Adrenal gland (tissue), 12 donors: ENCODE results near the gene LSAMP. TPM values are rescaled to one million over a fixed set of nuclear protein-coding genes. Genes with fewer than 3 reads are reported as not detected.

Experiments
- DNase-seq, 7 donors: peaks; one replicate each; pipeline ENCODE4 v3.0.0-alpha.2; 2019 to 2020
- H3K27ac ChIP-seq, 5 donors: fragments of 200-600 bp; sonication (generic) in 4 of 5; 1 replicate in 3 of 5; 2 replicates in 2 of 5; pipeline versions ENCODE4 v1.5.1 to v1.8.0; 2016 to 2020; ENCODE audit warnings: mild to moderate bottlenecking in 1 of 5
- H3K27me3 ChIP-seq: fragments of 200-600 bp; 2 replicates; pipeline ENCODE4 v1.8.0; 2021
- H3K36me3 ChIP-seq, 2 donors: fragments of 200-600 bp; replicated peaks in 1 of 2; 1 replicate in 1 of 2; 2 replicates in 1 of 2; pipeline versions ENCODE4 v1.5.1 to v1.8.0; 2018 to 2022
- H3K4me1 ChIP-seq, 2 donors: fragments of 200-600 bp; replicated peaks in 1 of 2; 1 replicate in 1 of 2; 2 replicates in 1 of 2; pipeline versions ENCODE4 v1.5.1 to v1.8.0; 2018 to 2021
- H3K4me3 ChIP-seq, 4 donors: fragments of 200-600 bp; sonication (generic) in 3 of 4; one replicate each; pipeline ENCODE4 v1.5.1; 2016 to 2018
- H3K9me3 ChIP-seq, 3 donors: fragments of 200-600 bp; sonication (generic) in 1 of 3; replicated peaks in 1 of 3; 1 replicate in 2 of 3; 2 replicates in 1 of 3; pipeline versions ENCODE4 v1.5.1 to v1.8.0; 2016 to 2021
- POLR2A ChIP-seq, 2 donors: fragments of 450-650 bp; IDR thresholded peaks; one replicate each; pipeline ENCODE4 v1.6.1; 2017; ENCODE audit warnings: antibody characterized with exemption in 2 of 2, mild to moderate bottlenecking in 2 of 2, moderate library complexity in 1 of 2
- WGBS, 4 donors: extraction: QIAGEN DNeasy Blood & Tissue Kit in 2 of 4; methylation state at CpG; one replicate each; pipeline versions ENCODE4 v1.1.5 to v1.1.7; 2013 to 2017; 5-methylcytosine and 5-hydroxymethylcytosine counted together
- intact Hi-C, 2 donors: fragments of 100-400 bp; cut with DNase I; formaldehyde crosslinking; loops; one replicate each; pipeline versions ENCODE4 v1.14.1 to v1.15.0; 2022 to 2023
- polyA plus RNA-seq, 3 donors: library from polyadenylated mRNA; stranded (reverse); fragments of 200-250 nt in 2 of 3; fragments of 350-450 nt in 1 of 3; fragmentation: Illumina TruSeq in 1 of 3; extraction: RNeasy Lipid Tissue Mini Kit (QIAGEN cat#74804) in 1 of 3; gene quantifications; one replicate each; pipeline ENCODE4 v1.2.3, GENCODE V29; 2013 to 2014
- total RNA-seq, 9 donors: library from RNA; depleted of rRNA in 4 of 9; stranded (reverse); fragments of >200 nt in 4 of 9; fragments of 120-200 nt in 1 of 9; fragmentation: NEBNext Ultra II Directional in 1 of 9; extraction: Animal tissue kit (Norgen Biotek cat#: 25700) in 1 of 9; gene quantifications; one replicate each; pipeline versions ENCODE4 v1.1.0 to v1.2.4, GENCODE V29; 2013 to 2023
- TF ChIP-seq, protein P1 (sequence below), 6 experiments: fragments of 450-650 bp in 4 of 6; fragments of 200-600 bp in 2 of 6; sonication (generic) in 1 of 6; IDR thresholded peaks; 1 replicate in 5 of 6; 2 replicates in 1 of 6; pipeline versions ENCODE4 v1.5.1 to v1.8.0; 2016 to 2021; ENCODE audit warnings: antibody characterized with exemption in 6 of 6, mild to moderate bottlenecking in 2 of 6, moderate library complexity in 1 of 6
- donor health status: healthy with polysubstance abuse.
- donor health status: Bipolar disorder and iron deficiency.
- donor health status: DM: yes; HTN: yes; CAD: no.
- donor health status: DM: no; HTN: no; CAD: no.
- donor health status: DM: no; HTN: no; CAD: no.
- donor health status: DM: yes; HTN: yes; CAD: no.

LSAMP gene
- total and polyA plus RNA-seq, 12 donors, result 5.8 to 53.5 (median 24.3) TPM

GRCh38 chr3:116318370-116318769 is 126.9 kb downstream of the LSAMP start:
- Histone ChIP-seq H3K4me3 (no peak overlapping the region), H3K36me3 (no peaks in the 10 kb centered on the region), H3K27me3 (no peaks in the 10 kb centered on the region), H3K27ac (no peak overlapping the region), H3K4me1 (no peaks in the 10 kb centered on the region), H3K9me3 (no peaks in the 10 kb centered on the region)
- DNase-seq, result no peak
- 40 to 96% (median 88%) methylated on average over 1 of the region's 1 CpG for WGBS, 4 donors
- TF ChIP-seq POLR2A (IDR thresholded peaks at IDR 0.05), result no peak
- TF ChIP-seq, protein P1, sequence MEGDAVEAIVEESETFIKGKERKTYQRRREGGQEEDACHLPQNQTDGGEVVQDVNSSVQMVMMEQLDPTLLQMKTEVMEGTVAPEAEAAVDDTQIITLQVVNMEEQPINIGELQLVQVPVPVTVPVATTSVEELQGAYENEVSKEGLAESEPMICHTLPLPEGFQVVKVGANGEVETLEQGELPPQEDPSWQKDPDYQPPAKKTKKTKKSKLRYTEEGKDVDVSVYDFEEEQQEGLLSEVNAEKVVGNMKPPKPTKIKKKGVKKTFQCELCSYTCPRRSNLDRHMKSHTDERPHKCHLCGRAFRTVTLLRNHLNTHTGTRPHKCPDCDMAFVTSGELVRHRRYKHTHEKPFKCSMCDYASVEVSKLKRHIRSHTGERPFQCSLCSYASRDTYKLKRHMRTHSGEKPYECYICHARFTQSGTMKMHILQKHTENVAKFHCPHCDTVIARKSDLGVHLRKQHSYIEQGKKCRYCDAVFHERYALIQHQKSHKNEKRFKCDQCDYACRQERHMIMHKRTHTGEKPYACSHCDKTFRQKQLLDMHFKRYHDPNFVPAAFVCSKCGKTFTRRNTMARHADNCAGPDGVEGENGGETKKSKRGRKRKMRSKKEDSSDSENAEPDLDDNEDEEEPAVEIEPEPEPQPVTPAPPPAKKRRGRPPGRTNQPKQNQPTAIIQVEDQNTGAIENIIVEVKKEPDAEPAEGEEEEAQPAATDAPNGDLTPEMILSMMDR (IDR thresholded peaks at IDR 0.05), result no peak
- intact Hi-C loops, result no loop called here

GRCh38 chr3:116316771-116317170 is 128.5 kb downstream of the LSAMP start:
- TF ChIP-seq, protein P1 (IDR thresholded peaks at IDR 0.05), result no peak
- no peak for TF ChIP-seq POLR2A (IDR thresholded peaks at IDR 0.05)
- Histone ChIP-seq H3K4me1 (no peaks in the 10 kb centered on the region), H3K27me3 (no peaks in the 10 kb centered on the region), H3K36me3 (no peaks in the 10 kb centered on the region), H3K4me3 (no peak overlapping the region), H3K9me3 (no peaks in the 10 kb centered on the region), H3K27ac (no peak overlapping the region)
- WGBS, 4 donors, result 85 to 92% (median 88%) methylated on average over 3 of the region's 3 CpGs
- no peak for DNase-seq
- intact Hi-C loops, result no loop called here

DNA sequence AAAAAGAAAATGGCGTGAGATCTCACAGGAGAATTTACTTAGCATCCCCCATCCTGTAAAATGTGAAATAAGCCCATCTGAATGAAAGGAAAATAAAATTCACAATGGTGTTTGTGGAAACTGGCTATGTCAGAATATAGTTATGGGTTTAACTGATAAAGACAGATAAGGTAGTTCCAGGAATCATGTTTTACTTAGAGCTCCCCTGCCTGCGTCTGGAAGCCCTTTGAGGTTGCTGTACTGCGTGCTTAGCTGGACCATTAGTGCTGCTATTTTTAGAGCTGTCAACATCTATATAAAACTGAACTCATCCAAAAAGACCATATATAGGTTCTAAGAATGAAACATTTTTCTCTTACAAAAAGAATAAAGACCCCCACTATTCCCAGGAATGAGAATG is 130.8 kb downstream of the LSAMP start:
- Histone ChIP-seq H3K9me3 (no peaks in the 10 kb centered on the region), H3K4me1 (no peaks in the 10 kb centered on the region), H3K27ac (no peak overlapping the region), H3K27me3 (no peaks in the 10 kb centered on the region), H3K4me3 (no peak overlapping the region), H3K36me3 (no peaks in the 10 kb centered on the region)
- no peak for DNase-seq
- intact Hi-C loops, result no loop called here
- WGBS, 4 donors, result 68 to 77% (median 72%) methylated on average over 3 of the region's 3 CpGs
- no peak for TF ChIP-seq POLR2A (IDR thresholded peaks at IDR 0.05)
- TF ChIP-seq, protein P1 (IDR thresholded peaks at IDR 0.05), result no peak

- intact Hi-C loops, result no loop called here
- TF ChIP-seq POLR2A (IDR thresholded peaks at IDR 0.05), result no peak
- TF ChIP-seq, protein P1 (IDR thresholded peaks at IDR 0.05), result no peak
- Histone ChIP-seq H3K36me3 (no peaks in the 10 kb centered on the region), H3K4me1 (no peaks in the 10 kb centered on the region), H3K4me3 (no peak overlapping the region), H3K27ac (no peak overlapping the region), H3K9me3 (no peaks in the 10 kb centered on the region), H3K27me3 (no peaks in the 10 kb centered on the region)
- 79 to 87% (median 82%) methylated on average over 2 of the region's 2 CpGs for WGBS, 4 donors
- DNase-seq, result no peak
Observed at GRCh38 chr3:116306720-116307119, 138.6 kb downstream of the LSAMP start.
